DMS153 (cell line): ENCODE data around the gene TSPAN5.
"Not testable (repeated sequence)": the region's sequence is repeated elsewhere in the genome, so short reads cannot be mapped to it uniquely, and the experiment has no call there.

Experiments used
- DNase-seq: peaks from one replicate; lab custom pipeline; 2025; lab: John Stamatoyannopoulos, UW

Gene TSPAN5

DNA sequence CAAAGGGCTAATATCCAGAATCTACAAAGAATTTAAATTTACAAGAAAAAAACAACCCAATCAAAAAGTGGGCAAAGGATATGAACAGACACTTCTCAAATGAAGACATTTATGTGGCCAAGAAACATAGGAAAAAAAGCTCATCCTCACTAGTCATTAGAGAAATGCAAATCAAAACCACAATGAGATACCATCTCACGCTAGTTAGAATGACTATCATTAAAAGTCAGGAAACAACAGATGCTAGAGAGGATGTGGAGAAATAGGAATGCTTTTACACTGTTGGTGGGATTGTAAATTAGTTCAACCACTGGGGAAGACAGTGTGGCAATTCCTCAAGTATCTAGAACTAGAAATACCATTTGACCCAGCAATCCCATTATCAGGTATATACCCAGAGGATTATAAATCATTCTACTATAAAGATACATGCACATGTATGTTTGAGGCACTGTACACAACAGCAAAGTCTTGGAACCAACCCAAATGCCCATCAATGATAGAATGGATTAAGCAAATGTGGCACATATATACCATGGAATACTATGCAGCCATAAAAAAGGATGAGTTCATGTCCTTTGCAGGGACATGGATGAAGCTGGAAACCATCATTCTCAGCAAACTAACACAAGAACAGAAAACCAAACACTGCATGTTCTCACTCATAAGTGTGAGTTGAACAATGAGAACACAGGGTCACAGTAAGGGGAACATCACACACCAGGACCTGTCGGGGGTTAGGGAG, 197.1 kb downstream of the TSPAN5 start:
- DNase-seq: not testable (repeated sequence)

DNA sequence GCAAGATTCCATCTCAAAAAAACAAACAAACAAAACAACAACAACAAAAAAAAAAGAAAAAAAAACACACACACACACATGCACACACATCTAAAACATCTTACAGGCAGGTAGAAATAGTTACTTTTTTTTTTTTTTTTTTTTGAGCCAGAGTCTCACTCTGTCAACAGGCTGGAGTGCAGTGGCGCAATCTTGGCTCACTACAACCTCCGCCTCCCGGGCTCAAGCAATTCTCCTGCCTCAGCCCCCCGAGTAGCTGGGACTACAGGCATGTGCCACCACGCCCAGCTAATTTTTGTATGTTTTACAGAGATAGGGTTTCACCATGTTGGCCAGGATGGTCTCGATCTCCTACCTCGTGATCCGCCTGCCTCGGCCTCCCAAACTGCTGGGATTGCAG, 201.0 kb downstream of the TSPAN5 start:
- DNase-seq: not testable (repeated sequence)

DNA sequence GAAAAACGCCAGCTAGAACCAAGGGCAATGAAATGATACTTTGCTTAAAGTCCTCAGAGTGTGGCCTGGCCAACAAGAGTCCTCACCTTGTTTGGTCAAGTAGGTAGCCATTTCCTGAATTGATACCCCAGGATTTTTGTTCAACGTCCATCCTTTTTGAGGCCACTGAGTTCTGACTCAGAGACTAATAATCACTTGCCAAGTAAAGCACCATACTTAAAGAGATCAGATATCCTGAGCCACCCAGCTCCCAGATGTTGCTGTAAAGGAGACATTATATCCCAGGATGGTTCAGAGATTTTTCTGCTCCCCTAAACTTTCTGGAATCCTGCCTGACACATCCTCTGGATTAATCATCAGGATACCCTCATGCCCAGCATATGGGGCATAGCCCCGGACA, 206.3 kb downstream of the TSPAN5 start:
- no peak for DNase-seq

DNA sequence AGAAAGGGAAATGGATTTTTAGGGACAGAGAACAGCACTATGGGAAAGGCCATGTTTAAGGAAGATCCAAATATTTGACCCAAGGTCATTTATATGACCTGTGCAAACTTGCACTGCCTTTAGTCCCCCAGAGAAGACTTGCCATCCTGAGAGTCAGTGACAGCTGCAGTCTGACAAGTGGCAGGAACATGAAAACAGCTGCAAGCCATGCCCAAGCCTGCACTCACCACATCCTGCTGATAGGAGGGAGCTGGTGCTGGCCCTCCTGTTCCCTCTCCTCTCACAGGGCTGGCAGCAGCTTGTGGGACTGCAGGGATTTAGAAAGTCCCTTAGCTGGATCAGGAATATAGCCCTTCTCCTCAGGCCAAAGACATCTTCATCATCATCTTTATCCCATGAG, 209.5 kb downstream of the TSPAN5 start:
- no peak for DNase-seq

DNA sequence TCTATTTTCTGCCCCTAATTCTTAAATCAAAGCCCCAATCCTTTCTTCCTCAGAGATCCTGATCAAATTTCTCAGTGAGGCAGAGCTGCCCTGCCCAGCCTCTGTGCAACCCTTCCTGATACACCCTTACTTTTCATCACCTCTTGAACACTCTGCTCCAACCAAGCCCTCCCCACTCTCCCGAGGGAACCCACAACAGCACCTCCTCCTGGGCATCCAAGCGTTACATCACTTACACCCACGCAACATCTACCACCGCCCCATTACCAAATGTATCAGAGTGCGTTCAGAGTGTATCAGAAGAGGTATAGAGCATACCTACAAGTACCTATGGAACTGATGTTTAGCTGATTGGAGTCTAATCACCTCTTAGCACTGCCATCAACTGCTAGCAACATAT, 210.8 kb downstream of the TSPAN5 start:
- no peak for DNase-seq

DNA sequence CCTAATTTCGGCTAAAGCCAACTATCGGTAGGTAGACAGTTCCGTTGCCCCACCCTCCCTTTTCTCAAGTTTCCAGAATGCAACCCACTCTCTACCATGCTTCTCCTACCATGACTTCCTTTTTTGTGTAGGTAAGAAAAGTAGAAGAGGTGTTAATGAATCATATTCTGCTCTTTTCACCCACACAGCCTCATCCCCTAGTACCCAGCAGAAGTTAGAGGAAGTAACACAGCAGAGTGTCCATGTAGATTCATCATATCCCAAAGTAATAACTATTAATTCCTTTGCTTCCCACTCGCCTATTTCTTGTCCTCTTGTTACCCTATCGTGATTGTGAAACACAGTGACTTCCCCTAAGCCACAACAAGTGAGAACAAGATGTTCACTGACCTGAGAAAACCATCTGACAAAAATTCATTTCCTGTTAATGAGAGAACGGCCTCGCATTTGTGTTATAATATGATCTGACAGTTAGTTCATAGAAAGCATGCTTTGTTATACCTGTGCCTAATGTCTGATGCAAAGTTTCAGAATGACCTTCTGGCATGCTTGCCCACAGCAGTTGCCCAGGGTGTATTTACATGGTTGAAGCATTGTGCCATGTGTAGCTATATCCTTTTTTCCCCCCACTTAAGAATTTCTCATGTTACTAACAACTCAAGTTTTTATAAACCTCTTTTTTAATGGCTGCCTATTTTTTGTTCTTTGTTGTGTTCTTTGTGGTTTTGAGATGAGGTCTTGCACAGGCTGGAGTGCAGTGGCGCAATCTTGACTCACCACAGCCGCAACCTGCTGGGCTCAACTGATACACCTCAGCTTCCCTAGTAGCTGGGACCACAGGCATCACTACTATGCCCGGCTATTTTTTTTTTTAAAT, 211.7 kb downstream of the TSPAN5 start:
- DNase-seq: no peak

DNA sequence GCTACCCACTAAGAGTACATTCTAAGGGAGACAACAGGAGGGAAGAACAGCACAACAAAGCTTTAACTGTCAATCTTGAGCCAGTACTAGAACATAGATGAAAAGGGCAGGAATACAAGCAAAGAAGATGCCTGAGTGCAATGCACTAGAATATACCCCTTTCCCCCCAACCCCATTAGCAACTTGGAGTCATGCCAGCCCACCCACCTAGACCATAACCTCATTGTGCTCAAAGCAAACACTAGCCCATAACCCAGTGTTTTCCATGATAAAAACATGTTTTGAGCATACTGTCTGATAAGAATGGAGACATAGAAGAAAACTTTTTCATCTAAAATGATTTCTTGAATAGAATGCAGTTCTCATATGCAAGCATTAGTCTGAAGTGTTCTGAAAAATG, 214.0 kb downstream of the TSPAN5 start:
- no peak for DNase-seq

DNA sequence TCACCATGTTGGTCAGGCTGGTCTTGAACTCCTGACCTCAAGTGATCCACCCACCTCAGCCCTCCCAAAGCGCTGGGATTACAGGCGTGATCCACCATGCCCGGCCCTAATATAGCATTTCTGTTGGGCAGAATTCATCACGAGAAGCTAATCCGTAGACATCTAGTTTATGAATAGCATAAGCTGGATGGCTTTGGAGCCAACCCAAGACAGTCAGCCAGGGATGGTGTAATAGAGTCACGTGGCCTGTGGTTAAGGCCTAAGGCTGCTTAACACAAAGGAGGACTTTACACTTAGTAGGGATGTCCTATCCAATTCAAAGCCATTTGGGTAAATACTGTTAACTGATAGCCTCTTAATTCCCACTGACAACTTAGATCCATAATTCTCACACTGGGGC, 223.6 kb downstream of the TSPAN5 start:
- DNase-seq: no peak

DNA sequence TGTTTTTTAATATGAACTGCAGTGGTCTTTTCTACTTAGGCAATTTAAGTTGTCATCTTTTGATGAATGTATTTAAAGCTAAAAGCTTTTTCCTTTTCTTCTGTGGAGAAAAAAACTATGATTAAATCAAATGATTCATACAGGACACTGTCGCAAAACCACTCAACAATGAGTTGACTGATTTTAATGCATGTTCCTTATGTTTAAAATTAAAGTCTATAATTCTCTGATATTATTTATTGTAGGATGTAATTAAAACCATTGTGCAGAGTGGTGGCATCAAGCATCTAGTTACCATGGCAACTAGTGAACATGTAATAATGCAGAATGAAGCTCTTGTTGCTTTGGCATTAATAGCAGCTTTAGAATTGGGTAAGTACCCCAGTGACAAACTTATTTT, 224.7 kb downstream of the TSPAN5 start:
- DNase-seq: no peak

DNA sequence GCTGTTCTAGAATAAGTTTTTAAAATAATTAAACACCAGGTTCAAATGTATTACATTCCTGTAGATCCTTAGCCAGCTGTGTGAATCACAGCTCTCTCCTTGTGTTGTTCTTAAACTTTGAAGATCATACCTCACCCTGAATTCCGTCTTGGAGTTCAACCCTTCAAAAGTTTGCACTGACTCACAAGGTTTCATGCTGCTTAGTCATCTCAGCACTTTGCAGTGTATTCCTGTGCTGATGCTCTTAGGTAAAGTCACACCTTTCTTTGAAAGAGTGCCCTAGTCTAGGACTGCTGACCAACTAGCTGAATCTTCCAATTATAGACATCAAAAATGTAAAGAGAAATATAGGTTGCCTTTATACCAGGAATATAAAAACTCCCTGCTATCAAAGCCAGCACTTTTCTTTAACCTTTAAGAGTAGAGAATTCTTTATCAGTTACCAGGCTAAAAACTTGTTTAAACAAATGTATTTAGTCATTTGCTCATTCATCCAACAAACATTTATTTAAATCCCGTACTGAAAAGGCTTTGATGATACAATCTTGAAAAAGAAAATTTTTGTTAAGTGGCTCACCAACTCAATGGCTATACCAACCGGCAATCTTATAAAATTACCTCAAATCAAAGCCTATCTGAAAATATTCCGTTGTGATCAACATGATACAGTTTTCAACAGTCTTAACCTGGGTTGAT, 227.6 kb downstream of the TSPAN5 start:
- DNase-seq: no peak

DNA sequence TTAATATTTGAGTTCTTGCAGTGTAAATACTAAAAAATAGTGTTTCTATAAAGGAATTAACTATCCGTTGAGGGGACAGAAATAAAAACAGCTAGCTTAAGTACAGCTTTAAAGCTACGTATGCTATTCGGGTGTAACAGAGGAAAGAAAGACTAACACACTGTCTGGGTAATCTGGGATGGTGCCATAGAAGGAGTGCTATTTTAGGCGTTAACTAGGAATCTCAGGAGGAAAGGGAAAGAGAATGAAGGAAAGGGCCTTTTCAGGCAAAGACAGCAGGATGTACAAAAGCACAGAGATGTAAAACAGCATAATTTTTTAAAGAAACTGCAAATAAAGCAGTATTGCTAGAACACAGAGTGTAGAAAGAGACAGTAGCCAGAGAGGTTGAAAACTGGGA, 235.4 kb downstream of the TSPAN5 start:
- no peak for DNase-seq

DNA sequence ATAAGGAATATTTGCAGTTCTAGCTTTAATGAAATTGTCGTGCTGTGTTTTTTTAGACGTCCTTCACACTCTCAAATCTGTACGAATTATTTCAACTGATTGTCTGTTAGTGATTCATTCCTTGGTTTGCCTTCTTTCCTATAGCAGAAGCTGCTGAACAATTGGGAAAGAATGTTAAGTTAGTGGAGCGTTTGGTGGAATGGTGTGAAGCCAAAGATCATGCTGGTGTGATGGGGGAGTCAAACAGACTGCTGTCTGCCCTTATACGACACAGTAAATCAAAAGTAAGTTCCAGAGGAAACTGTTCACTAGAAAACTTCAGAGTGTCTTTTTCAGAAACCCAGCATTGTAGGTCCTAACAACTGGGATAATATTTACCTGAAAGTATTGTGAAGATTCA, 237.3 kb downstream of the TSPAN5 start:
- DNase-seq: no peak
